Breast epithelium (tissue), 4 donors: ENCODE measurements around the gene WNT6. TPM values are rescaled to one million over a fixed set of nuclear protein-coding genes. Genes with fewer than 3 reads are reported as not detected.

ENCODE experiments used
- DNase-seq, 2 donors: peaks; one replicate each; pipeline ENCODE4 v3.0.0-alpha.2; 2019; ENCODE audit warnings: low spot score in 2 of 2
- H3K27ac ChIP-seq, 2 donors: fragments of 200-600 bp; sonication (generic) in 1 of 2; one replicate each; pipeline ENCODE4 v1.5.1; 2016 to 2019; ENCODE audit warnings: mild to moderate bottlenecking in 1 of 2
- H3K27me3 ChIP-seq, 2 donors: fragments of 200-600 bp; sonication (generic) in 1 of 2; one replicate each; pipeline versions ENCODE4 v1.5.1 to v1.6.0; 2017 to 2019; ENCODE audit warnings: control low read depth in 1 of 2, mild to moderate bottlenecking in 1 of 2
- H3K36me3 ChIP-seq: fragments of 200-600 bp; one replicate; pipeline ENCODE4 v1.5.1; 2019
- H3K4me1 ChIP-seq, 2 donors: fragments of 200-600 bp; sonication (generic); one replicate each; pipeline ENCODE4 v1.5.1; 2016 to 2019; ENCODE audit warnings: control low read depth in 1 of 2
- H3K4me3 ChIP-seq, 3 donors: fragments of 200-600 bp; sonication (generic); 1 replicate in 2 of 3; 2 replicates in 1 of 3; pipeline ENCODE4 v1.5.1; 2016 to 2019; ENCODE audit warnings: mild to moderate bottlenecking in 3 of 3, moderate library complexity in 2 of 3
- H3K9me3 ChIP-seq, 2 donors: fragments of 200-600 bp; sonication (generic) in 1 of 2; one replicate each; pipeline ENCODE4 v1.5.1; 2016 to 2019; ENCODE audit warnings: control low read depth in 1 of 2
- POLR2A ChIP-seq: fragments of 450-650 bp; IDR thresholded peaks from one replicate; pipeline ENCODE4 v1.6.1; 2016; ENCODE audit warnings: antibody characterized with exemption, mild to moderate bottlenecking, moderate library complexity
- POLR2AphosphoS5 ChIP-seq, 3 donors: sonication (generic); formaldehyde crosslinking; IDR thresholded peaks; one replicate each; pipeline ENCODE4 v1.6.1; 2017; ENCODE audit warnings: antibody characterized with exemption in 3 of 3
- intact Hi-C: fragments of 100-400 bp; cut with DNase I; formaldehyde crosslinking; loops from one replicate; pipeline ENCODE4 v1.15.1; 2023; ENCODE audit warnings: low total_unique reads
- total RNA-seq, 3 donors: library from RNA; depleted of rRNA; stranded (reverse); fragments of >200 nt; gene quantifications; one replicate each; pipeline ENCODE4 v1.1.0, GENCODE V29; 2016
- TF ChIP-seq, protein P1 (sequence below), 3 donors: fragments of 450-650 bp; IDR thresholded peaks; one replicate each; pipeline ENCODE4 v1.5.1; 2016 to 2017; ENCODE audit warnings: antibody characterized with exemption in 3 of 3, mild to moderate bottlenecking in 3 of 3, moderate library complexity in 3 of 3

Gene WNT6
- total RNA-seq, 3 donors from 2014 or later: 0.48 to 3.3 (median 1.3) TPM

DNA sequence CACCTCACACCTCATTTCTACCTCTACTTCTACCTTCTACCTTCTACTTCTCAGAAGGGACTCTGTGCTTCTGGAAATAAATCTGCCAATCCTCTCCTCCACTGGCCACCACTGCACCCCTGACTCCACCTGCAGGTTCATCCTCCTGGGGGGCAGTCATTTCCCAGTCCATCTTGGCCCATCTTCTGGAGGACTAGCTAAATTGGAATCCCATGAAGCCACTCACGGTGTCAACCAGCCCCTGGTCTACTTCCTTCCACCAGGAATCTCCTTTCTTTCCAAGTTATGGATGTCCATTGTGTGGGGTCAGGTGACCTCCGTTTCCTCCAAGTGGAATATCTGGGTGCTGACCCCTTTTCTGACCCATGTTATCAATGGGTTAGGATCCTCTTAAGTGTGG lies 24.9 kb downstream of the WNT6 start:
- intact Hi-C loops: no loop called here
- H3K27me3 ChIP-seq: peaks cover 0 to 15% of the 10 kb centered on the region in 2 donors
- TF ChIP-seq, protein P1, sequence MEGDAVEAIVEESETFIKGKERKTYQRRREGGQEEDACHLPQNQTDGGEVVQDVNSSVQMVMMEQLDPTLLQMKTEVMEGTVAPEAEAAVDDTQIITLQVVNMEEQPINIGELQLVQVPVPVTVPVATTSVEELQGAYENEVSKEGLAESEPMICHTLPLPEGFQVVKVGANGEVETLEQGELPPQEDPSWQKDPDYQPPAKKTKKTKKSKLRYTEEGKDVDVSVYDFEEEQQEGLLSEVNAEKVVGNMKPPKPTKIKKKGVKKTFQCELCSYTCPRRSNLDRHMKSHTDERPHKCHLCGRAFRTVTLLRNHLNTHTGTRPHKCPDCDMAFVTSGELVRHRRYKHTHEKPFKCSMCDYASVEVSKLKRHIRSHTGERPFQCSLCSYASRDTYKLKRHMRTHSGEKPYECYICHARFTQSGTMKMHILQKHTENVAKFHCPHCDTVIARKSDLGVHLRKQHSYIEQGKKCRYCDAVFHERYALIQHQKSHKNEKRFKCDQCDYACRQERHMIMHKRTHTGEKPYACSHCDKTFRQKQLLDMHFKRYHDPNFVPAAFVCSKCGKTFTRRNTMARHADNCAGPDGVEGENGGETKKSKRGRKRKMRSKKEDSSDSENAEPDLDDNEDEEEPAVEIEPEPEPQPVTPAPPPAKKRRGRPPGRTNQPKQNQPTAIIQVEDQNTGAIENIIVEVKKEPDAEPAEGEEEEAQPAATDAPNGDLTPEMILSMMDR (IDR thresholded peaks at IDR 0.05): no peak
- TF ChIP-seq POLR2AphosphoS5 (IDR thresholded peaks at IDR 0.05) (no peak), POLR2A (no peak)

DNA sequence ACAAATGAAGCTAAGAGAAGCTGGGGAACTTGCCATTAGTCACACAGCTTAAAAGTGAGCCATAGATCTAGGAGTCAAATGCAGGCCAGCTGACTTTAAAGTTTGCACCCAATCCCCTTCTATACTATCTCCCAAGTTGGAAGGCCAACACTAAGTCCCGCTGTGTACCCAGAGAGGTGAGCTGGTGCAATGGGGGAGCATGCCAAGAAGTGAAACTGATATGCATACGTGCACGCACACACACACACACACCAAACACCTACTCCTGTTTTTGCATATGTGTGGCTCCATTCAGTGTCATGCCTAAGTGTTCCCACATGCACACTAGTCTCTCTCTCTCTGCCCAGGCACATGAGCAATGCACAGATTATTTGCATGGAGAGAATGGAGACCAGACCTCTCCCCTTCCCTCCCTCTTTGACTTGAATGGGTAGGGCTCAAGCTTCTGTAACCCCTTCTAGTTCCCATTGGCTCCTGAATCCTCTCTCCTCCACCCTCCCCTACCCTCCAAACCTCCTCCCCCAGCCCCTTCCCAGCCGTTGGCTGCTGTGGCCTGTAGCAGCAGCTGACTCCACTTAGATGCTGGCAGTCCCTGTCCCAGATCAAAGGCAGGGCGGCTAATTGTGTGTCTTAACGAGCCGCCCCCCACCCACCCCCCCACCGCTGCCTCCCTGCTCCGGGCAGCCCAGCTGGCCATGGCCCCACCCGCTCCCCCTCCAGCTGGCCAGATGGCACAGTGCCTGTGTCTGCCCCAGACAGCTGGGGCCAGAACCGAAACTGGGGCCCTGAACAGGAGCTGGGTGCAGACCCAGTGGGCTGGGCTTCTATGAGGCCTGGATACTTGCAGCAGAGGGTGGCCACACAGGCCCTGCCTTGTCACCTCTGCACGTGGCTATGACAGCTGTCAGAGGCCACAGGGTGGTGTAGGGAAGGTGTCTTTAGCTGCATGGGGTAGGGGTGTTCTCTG lies 26.7 kb downstream of the WNT6 start:
- Histone ChIP-seq H3K4me3 (no peak overlapping the region), H3K27ac (no peak overlapping the region), H3K27me3 (no peaks in the 10 kb centered on the region), H3K9me3 (no peaks in the 10 kb centered on the region), H3K4me1 (no peaks in the 10 kb centered on the region), H3K36me3 (no peaks in the 10 kb centered on the region)
- intact Hi-C loops: no loop called here
- TF ChIP-seq, protein P1 (IDR thresholded peaks at IDR 0.05): no peak
- TF ChIP-seq POLR2A (no peak), POLR2AphosphoS5 (IDR thresholded peaks at IDR 0.05) (no peak)
- DNase-seq: no peak

More for the DNA sequence above, 24.9 kb downstream of the WNT6 start:
- DNase-seq: no peak
- Histone ChIP-seq H3K27ac (no peak overlapping the region), H3K36me3 (no peaks in the 10 kb centered on the region), H3K4me3 (no peak overlapping the region), H3K4me1 (peaks cover 0 to 4% of the 10 kb centered on the region in 2 donors), H3K9me3 (no peaks in the 10 kb centered on the region)

DNA sequence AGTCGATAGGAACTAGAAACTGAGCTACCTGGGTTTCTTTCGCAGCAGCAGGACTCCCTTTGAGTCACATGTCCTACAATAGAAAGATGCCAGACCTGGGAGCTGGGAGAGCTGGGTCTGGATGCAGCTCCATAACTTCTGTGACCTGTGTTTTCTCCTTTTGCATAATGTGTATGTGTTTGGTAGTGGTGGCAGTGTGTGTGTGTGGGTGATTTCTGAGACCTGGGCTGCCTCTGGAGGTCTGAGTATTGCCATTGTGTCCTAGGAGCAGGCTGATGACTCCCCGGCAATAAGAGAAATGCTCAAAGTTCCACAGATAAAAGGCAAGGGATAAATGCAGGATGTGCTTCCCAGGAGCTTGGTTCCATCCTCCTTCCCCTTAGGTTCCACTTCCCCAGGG lies 27.5 kb downstream of the WNT6 start:
- Histone ChIP-seq H3K9me3 (no peaks in the 10 kb centered on the region), H3K4me1 (no peaks in the 10 kb centered on the region), H3K36me3 (no peaks in the 10 kb centered on the region), H3K27me3 (no peaks in the 10 kb centered on the region), H3K4me3 (no peak overlapping the region), H3K27ac (no peak overlapping the region)
- TF ChIP-seq, protein P1 (IDR thresholded peaks at IDR 0.05): no peak
- TF ChIP-seq POLR2AphosphoS5 (IDR thresholded peaks at IDR 0.05): no peak
- no peak for TF ChIP-seq POLR2A
- DNase-seq: no peak
- intact Hi-C loops: no loop called here

DNA sequence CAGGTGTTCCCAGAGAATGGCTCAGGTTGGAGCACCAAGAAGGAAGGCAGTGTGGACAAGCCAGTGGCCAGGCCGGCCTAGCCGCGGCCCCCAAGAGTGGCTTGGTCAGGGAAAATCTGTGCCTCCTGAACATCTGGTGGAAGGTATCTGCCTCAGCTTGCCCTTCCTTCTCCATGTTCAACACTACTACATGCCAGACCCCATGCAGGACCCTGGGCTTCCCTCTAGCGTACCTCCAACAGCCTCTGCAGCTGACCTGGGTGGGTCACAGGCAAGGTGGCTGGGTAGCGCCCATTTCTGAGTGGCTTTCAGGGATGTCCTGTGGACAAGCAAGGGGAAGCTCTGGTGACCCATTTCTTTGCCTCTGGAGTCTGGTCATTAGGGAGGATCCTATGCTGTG lies 28.7 kb downstream of the WNT6 start:
- Histone ChIP-seq H3K9me3 (no peaks in the 10 kb centered on the region), H3K27ac (no peak overlapping the region), H3K4me1 (no peaks in the 10 kb centered on the region), H3K27me3 (peaks cover 0 to 2% of the 10 kb centered on the region in 2 donors), H3K36me3 (no peaks in the 10 kb centered on the region), H3K4me3 (no peak overlapping the region)
- no peak for DNase-seq
- intact Hi-C loops: no loop called here
- no peak for TF ChIP-seq POLR2AphosphoS5 (IDR thresholded peaks at IDR 0.05)
- TF ChIP-seq, protein P1 (IDR thresholded peaks at IDR 0.05): no peak

DNA sequence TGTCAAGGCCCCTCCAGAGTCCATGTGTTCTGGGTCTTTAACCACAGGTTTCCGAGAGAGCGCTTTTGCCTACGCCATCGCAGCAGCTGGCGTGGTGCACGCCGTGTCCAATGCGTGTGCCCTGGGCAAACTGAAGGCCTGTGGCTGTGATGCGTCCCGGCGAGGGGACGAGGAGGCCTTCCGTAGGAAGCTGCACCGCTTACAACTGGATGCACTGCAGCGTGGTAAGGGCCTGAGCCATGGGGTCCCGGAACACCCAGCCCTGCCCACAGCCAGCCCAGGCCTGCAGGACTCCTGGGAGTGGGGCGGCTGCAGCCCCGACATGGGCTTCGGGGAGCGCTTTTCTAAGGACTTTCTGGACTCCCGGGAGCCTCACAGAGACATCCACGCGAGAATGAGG lies 30.3 kb downstream of the WNT6 start:
- H3K4me3 ChIP-seq: no peak overlapping the region

More for the DNA sequence above, 30.3 kb downstream of the WNT6 start:
- TF ChIP-seq POLR2AphosphoS5 (IDR thresholded peaks at IDR 0.05) (no peak), POLR2A (no peak)
- TF ChIP-seq, protein P1 (IDR thresholded peaks at IDR 0.05): no peak
- H3K9me3 ChIP-seq: no peaks in the 10 kb centered on the region
- no peaks in the 10 kb centered on the region for H3K36me3 ChIP-seq
- intact Hi-C loops: loop anchor here (5.0 kb wide), 1 partner anchor 928 kb away; no protein-coding TSS in a partner anchor
- DNase-seq: no peak
- H3K27me3 ChIP-seq: peaks cover 0 to 13% of the 10 kb centered on the region in 2 donors
- H3K4me1 ChIP-seq: no peaks in the 10 kb centered on the region
- H3K27ac ChIP-seq: no peak overlapping the region
